Thoracic aorta (tissue), 2 donors: ENCODE measurements around the gene CDK6. TPM values are rescaled to one million over a fixed set of nuclear protein-coding genes. Genes with fewer than 3 reads are reported as not detected.

Source experiments
- ATAC-seq: fragments of 150-250 bp; one replicate; pipeline ENCODE4 v1.8.0; 2017; ENCODE audit warnings: low read depth; ENCODE audit not compliant: insufficient number of reproducible peaks, low FRiP score
- DNase-seq: peaks from one replicate; pipeline ENCODE4 v3.0.0-alpha.2; 2020; ENCODE audit warnings: low spot score
- H3K27ac ChIP-seq, 2 donors: fragments of 200-600 bp; sonication (generic); 1 replicate in 1 of 2; 2 replicates in 1 of 2; pipeline ENCODE4 v1.5.1; 2016; ENCODE audit warnings: mild to moderate bottlenecking in 2 of 2, moderate library complexity in 2 of 2
- H3K27me3 ChIP-seq: fragments of 200-600 bp; sonication (generic); replicated peaks from 2 replicates; pipeline ENCODE4 v1.6.0; 2016; ENCODE audit warnings: mild to moderate bottlenecking; ENCODE audit not compliant: insufficient read depth
- H3K36me3 ChIP-seq: fragments of 200-600 bp; sonication (generic); one replicate; pipeline ENCODE4 v1.5.1; 2016
- H3K4me1 ChIP-seq, 2 donors: fragments of 200-600 bp; sonication (generic); 1 replicate in 1 of 2; 2 replicates in 1 of 2; pipeline versions ENCODE4 v1.5.1 to v1.6.0; 2016; ENCODE audit warnings: low read depth in 2 of 2, mild to moderate bottlenecking in 1 of 2; ENCODE audit not compliant: control insufficient read depth in 1 of 2
- H3K4me3 ChIP-seq: fragments of 200-600 bp; sonication (generic); 2 replicates; pipeline ENCODE4 v1.5.1; 2016; ENCODE audit warnings: mild to moderate bottlenecking
- H3K9me3 ChIP-seq: fragments of 200-600 bp; sonication (generic); 2 replicates; pipeline ENCODE4 v1.5.1; 2016
- total RNA-seq, 2 donors: library from RNA; depleted of rRNA; stranded (reverse); fragments of >200 nt; gene quantifications; one replicate each; pipeline versions ENCODE4 v1.1.0 to v1.2.3, GENCODE V29; 2016
- TF ChIP-seq, protein P1 (sequence below): fragments of 200-600 bp; sonication (generic); IDR thresholded peaks from one replicate; pipeline ENCODE4 v1.5.1; 2019; ENCODE audit warnings: antibody characterized with exemption

The CDK6 gene
- total RNA-seq, 2 donors from 2014 or later: 25.5 to 31.8 TPM

DNA sequence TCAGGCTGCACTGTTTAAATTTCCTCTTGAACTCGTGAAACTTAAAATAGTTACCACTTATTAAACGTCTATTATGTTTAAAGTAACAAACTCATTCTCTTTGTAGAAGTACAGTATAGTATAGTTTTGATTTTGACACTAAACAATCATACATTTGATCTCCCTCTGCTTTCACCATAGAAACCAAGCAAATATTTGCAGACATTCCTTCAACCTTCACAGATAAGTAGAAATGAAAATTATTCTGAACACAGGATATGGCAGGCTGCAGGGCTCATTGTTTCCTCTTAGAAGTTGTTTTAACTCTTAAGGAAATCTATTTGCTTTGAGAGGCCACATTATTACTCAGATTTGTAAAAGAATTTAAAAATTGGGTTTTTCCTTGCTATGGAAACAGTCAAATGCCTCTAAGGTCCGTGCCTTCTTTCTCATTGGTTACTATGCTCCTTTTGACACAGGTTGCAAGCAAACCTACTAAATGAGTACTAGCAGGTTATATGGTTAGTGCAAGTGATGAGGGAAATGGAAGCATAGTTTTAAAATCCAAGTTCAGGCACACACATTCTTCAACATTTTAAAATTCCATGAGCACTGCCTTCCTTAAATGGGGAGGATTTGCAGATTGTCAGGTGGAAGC, 153.4 kb downstream of the CDK6 start:
- ATAC-seq (no peak), DNase-seq (no peak)
- Histone ChIP-seq H3K36me3 (no peaks in the 10 kb centered on the region), H3K27me3 (no peaks in the 10 kb centered on the region), H3K4me1 (peaks cover 17 to 34% of the 10 kb centered on the region in 2 donors), H3K27ac (peak overlapping the region; percentile 32 to 37), H3K9me3 (no peaks in the 10 kb centered on the region), H3K4me3 (no peak overlapping the region)
- TF ChIP-seq, protein P1, sequence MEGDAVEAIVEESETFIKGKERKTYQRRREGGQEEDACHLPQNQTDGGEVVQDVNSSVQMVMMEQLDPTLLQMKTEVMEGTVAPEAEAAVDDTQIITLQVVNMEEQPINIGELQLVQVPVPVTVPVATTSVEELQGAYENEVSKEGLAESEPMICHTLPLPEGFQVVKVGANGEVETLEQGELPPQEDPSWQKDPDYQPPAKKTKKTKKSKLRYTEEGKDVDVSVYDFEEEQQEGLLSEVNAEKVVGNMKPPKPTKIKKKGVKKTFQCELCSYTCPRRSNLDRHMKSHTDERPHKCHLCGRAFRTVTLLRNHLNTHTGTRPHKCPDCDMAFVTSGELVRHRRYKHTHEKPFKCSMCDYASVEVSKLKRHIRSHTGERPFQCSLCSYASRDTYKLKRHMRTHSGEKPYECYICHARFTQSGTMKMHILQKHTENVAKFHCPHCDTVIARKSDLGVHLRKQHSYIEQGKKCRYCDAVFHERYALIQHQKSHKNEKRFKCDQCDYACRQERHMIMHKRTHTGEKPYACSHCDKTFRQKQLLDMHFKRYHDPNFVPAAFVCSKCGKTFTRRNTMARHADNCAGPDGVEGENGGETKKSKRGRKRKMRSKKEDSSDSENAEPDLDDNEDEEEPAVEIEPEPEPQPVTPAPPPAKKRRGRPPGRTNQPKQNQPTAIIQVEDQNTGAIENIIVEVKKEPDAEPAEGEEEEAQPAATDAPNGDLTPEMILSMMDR: no peak

DNA sequence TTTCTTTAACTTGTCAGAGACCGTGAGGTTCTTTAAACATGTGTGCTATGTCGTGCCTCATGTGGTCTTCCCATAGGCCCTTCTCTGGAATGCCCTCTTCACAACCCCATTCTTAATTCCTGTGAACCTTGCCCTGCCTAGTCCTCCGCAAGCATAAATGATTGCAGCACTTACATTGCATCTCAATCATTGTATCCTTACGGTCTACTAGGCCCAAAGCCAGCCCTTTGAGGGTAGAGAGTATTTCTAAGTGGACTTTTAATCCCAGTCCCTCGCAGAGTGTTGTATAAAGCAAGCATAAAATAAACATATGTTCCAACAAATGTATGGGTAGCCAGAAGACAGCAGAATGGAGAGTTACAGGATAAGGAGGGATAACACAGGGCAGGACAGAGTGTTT, 154.0 kb downstream of the CDK6 start:
- TF ChIP-seq, protein P1: no peak
- H3K27me3 ChIP-seq: no peaks in the 10 kb centered on the region
- peak overlapping the region; percentile 22 to 32 for H3K27ac ChIP-seq
- DNase-seq (no peak), ATAC-seq (no peak)
- H3K4me1 ChIP-seq: peaks cover 17 to 34% of the 10 kb centered on the region in 2 donors
- H3K36me3 ChIP-seq: no peaks in the 10 kb centered on the region
- H3K9me3 ChIP-seq: no peaks in the 10 kb centered on the region
- H3K4me3 ChIP-seq: no peak overlapping the region

DNA sequence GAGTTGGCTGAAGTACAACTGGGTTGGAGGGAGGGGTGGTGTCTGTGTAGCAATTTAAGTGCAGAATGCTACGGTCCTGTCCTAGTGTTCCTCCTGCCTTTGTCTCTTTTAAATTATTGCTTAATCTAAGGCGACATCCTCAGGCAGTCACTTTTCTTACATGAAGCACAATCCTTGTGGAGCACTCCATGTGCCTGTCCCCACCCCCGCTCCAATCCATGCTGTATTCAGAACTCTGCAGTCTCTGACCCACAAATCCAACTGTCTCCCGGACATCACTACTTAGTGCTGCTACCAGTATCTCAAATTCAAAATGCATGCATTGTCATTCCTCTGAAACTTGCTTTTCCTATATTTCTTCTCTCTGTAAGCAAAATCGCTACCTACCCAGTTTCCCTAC, 154.7 kb downstream of the CDK6 start:
- no peak for ATAC-seq
- no peak for DNase-seq
- TF ChIP-seq, protein P1: no peak
- H3K4me3 ChIP-seq: no peak overlapping the region
- no peaks in the 10 kb centered on the region for H3K9me3 ChIP-seq
- H3K4me1 ChIP-seq: peaks cover 17 to 34% of the 10 kb centered on the region in 2 donors
- H3K27me3 ChIP-seq: no peaks in the 10 kb centered on the region
- no peaks in the 10 kb centered on the region for H3K36me3 ChIP-seq
- peak overlapping the region in 1 of 2 donors; percentile 22 for H3K27ac ChIP-seq

DNA sequence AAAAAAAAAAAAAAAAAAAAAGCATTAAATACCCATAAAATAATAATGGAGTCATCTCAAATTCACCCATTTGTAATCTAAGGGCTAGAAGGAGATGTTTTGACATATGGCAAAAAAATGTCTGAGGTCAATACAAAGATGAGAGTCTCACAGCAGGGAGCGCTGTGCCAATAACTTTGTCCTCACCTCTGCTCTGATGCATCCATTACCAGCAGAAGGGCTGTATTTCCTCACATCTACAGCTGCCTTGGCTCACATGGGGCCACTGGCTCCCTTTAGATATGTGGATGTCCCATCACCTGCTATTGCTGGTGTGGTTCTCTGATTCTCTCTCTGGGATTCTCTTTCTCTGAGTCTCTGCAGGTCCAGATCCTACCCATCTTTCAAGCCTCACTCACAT, 155.9 kb downstream of the CDK6 start:
- ATAC-seq: no peak
- Histone ChIP-seq H3K27ac (no peak overlapping the region), H3K9me3 (no peaks in the 10 kb centered on the region), H3K4me3 (no peak overlapping the region), H3K27me3 (no peaks in the 10 kb centered on the region), H3K36me3 (no peaks in the 10 kb centered on the region), H3K4me1 (peaks cover 17 to 34% of the 10 kb centered on the region in 2 donors)
- no peak for DNase-seq
- TF ChIP-seq, protein P1: no peak

DNA sequence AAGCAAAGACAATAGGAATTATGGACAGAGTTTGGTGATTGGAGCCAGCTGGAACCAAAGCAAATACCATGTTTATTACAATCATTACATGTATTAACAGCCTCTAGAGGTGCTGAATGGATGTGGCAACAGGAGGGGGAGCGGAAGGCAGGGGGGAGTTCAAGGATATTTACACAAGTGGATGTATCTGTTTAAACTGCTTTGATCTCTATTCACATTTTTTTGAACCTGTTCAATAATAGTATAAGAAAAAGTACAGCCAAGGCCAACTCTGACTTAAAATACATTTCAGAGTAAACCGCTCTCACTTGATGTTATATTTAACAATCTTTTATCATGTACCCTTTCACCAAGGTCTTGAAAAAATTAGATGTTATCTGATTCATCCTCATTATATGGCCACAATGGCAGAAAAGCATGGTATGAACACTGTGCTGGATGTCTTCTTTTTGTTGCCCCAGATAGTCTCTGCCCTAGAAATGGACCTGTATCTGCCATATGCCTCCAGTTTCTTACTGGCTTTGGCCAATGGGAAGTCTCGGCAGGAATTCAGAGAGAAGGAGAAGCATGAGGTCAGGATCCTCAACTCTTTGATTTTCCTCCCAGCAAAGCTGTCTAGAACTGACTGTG, 158.0 kb downstream of the CDK6 start:
- Histone ChIP-seq H3K36me3 (no peaks in the 10 kb centered on the region), H3K4me3 (no peak overlapping the region), H3K4me1 (peaks cover 11 to 17% of the 10 kb centered on the region in 2 donors), H3K27me3 (no peaks in the 10 kb centered on the region), H3K27ac (no peak overlapping the region), H3K9me3 (no peaks in the 10 kb centered on the region)
- no peak for ATAC-seq
- DNase-seq: no peak
- TF ChIP-seq, protein P1: no peak
